Measurements from ENCODE around the gene EPN1. TPM values are rescaled to one million over a fixed set of nuclear protein-coding genes. Genes with fewer than 3 reads are reported as not detected.

EPN1 gene
- total RNA-seq = 10 to 100 TPM; 39.0 to 40.5 TPM
- 38.2 TPM for polyA plus RNA-seq (2013, experiment 1 of 2)
- polyA plus RNA-seq (2013, experiment 2 of 2) = 37.3 TPM
- 21.7 to 135 (median 41.7) reads per million in 172 experiments for total RNA-seq

GRCh38 chr19:55674841-55675660, at the start of gene EPN1:
TSS of gene EPN1 (plus strand) at chr19:55675226. CDS start at chr19:55678628, 3,402 bp downstream.
- no peaks in the 10 kb centered on the region for H3K9me3 Mint-ChIP-seq
- no peaks in the 10 kb centered on the region for H3K9me3 ChIP-seq (ENCODE audit: control insufficient read depth in 1 of 2, insufficient read depth in 1 of 2, low read length in 2 of 2)
- H3K4me1 Mint-ChIP-seq (ENCODE audit: low read depth) = peaks cover 50% of the 10 kb centered on the region
- peak within 1 kb of the TSS; percentile 95 for H3K4me3 Mint-ChIP-seq
- peak within 1 kb of the TSS; percentile 73 for H3K4me3 ChIP-seq (ENCODE audit: low read length)
- peaks cover 59% of the 10 kb centered on the region for H3K4me1 ChIP-seq (ENCODE audit: insufficient read depth, low read length)
- TF ChIP-seq, protein P1, sequence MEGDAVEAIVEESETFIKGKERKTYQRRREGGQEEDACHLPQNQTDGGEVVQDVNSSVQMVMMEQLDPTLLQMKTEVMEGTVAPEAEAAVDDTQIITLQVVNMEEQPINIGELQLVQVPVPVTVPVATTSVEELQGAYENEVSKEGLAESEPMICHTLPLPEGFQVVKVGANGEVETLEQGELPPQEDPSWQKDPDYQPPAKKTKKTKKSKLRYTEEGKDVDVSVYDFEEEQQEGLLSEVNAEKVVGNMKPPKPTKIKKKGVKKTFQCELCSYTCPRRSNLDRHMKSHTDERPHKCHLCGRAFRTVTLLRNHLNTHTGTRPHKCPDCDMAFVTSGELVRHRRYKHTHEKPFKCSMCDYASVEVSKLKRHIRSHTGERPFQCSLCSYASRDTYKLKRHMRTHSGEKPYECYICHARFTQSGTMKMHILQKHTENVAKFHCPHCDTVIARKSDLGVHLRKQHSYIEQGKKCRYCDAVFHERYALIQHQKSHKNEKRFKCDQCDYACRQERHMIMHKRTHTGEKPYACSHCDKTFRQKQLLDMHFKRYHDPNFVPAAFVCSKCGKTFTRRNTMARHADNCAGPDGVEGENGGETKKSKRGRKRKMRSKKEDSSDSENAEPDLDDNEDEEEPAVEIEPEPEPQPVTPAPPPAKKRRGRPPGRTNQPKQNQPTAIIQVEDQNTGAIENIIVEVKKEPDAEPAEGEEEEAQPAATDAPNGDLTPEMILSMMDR (IDR thresholded peaks at IDR 0.05) = no peak
- intact Hi-C loops (cut with DNase I, micrococcal nuclease) = loop anchor here (1.0 to 10.0 kb wide), 3 partner anchors 20 to 640 kb away; partner anchors contain the start of genes U2AF2 (in 2 of the 2) and ZSCAN5A (in 1 of the 2)
- ATAC-seq (ENCODE audit: poor library complexity) (peak; percentile 92), DNase-seq (peak; percentile 95 to 99 (median 97))
- peaks cover 79% of the 10 kb centered on the region for H3K36me3 Mint-ChIP-seq (ENCODE audit: low read depth)
- ChIA-PET POLR2A (interaction anchor here (0.7 to 1.2 kb wide), 3 partner anchors 11 to 21 kb away, joined by 3 to 4 read pairs (median 3); partner anchors contain the start of gene U2AF2), CTCF (no interaction called here)
- H3K27ac ChIP-seq (ENCODE audit: low read depth in 1 of 2, low read length in 2 of 2) = peak within 1 kb of the TSS; percentile 69 to 89
- H3K27me3 ChIP-seq (ENCODE audit: control insufficient read depth in 1 of 2, insufficient read depth in 2 of 2, low read length in 2 of 2) = no peaks in the 10 kb centered on the region
- peaks cover 52% of the 10 kb centered on the region for H3K36me3 ChIP-seq (ENCODE audit: insufficient read depth, low read length)
- peak within 1 kb of the TSS; percentile 90 for H3K27ac Mint-ChIP-seq
- no peaks in the 10 kb centered on the region for H3K27me3 Mint-ChIP-seq

- DNase-seq (peak in 11 of 14 experiments; percentile 36 to 93 (median 47)), ATAC-seq (ENCODE audit: poor library complexity) (peak; percentile 59)
- peaks cover 39% of the 10 kb centered on the region for H3K4me1 Mint-ChIP-seq (ENCODE audit: low read depth)
- Histone ChIP-seq H3K27me3 (ENCODE audit: control insufficient read depth in 1 of 2, insufficient read depth in 2 of 2, low read length in 2 of 2) (no peaks in the 10 kb centered on the region), H3K9me3 (ENCODE audit: control insufficient read depth in 1 of 2, insufficient read depth in 1 of 2, low read length in 2 of 2) (no peaks in the 10 kb centered on the region), H3K4me1 (ENCODE audit: insufficient read depth, low read length) (peaks cover 45% of the 10 kb centered on the region), H3K36me3 (ENCODE audit: insufficient read depth, low read length) (peaks cover 5% of the 10 kb centered on the region), H3K4me3 (ENCODE audit: low read length) (peak overlapping the region; percentile 17), H3K27ac (ENCODE audit: low read depth in 1 of 2, low read length in 2 of 2) (peak overlapping the region; percentile 63 to 64)
- CTCF ChIA-PET = interaction anchor here (1.0 to 5.4 kb wide), 6 partner anchors 13 to 122 kb away, joined by 3 to 60 read pairs (median 12); partner anchors contain the start of genes FIZ1 and ZNF865
- TF ChIP-seq, protein P1 (IDR thresholded peaks at IDR 0.05) = no peak
- H3K9me3 Mint-ChIP-seq = no peaks in the 10 kb centered on the region
- H3K27me3 Mint-ChIP-seq = no peaks in the 10 kb centered on the region
- peak overlapping the region; percentile 92 for H3K27ac Mint-ChIP-seq
- H3K36me3 Mint-ChIP-seq (ENCODE audit: low read depth) = peaks cover 17% of the 10 kb centered on the region
- POLR2A ChIA-PET = interaction anchor here (0.7 to 4.8 kb wide), 14 partner anchors 7 to 509 kb away, joined by 3 to 50 read pairs (median 8); partner anchors contain the start of genes FIZ1, PPP1R12C, U2AF2 and ZNF524
- intact Hi-C loops (cut with DNase I, micrococcal nuclease) = no loop called here
- peak overlapping the region; percentile 90 for H3K4me3 Mint-ChIP-seq
Measured at GRCh38 chr19:55626350-55626749, 48.7 kb upstream of the EPN1 start.

GRCh38 chr19:55632463-55632834, 42.6 kb upstream of the EPN1 start:
- Histone ChIP-seq H3K9me3 (ENCODE audit: control insufficient read depth in 1 of 2, insufficient read depth in 1 of 2, low read length in 2 of 2) (no peaks in the 10 kb centered on the region), H3K27me3 (ENCODE audit: control insufficient read depth in 1 of 2, insufficient read depth in 2 of 2, low read length in 2 of 2) (no peaks in the 10 kb centered on the region), H3K27ac (ENCODE audit: low read depth in 1 of 2, low read length in 2 of 2) (no peak overlapping the region), H3K36me3 (ENCODE audit: insufficient read depth, low read length) (no peaks in the 10 kb centered on the region), H3K4me1 (ENCODE audit: insufficient read depth, low read length) (peaks cover 49% of the 10 kb centered on the region), H3K4me3 (ENCODE audit: low read length) (no peak overlapping the region)
- H3K4me3 Mint-ChIP-seq = peak overlapping the region; percentile 83
- peaks cover 25% of the 10 kb centered on the region for H3K36me3 Mint-ChIP-seq (ENCODE audit: low read depth)
- DNase-seq = peak; percentile 62 to 95 (median 87)
- H3K27me3 Mint-ChIP-seq = no peaks in the 10 kb centered on the region
- peak overlapping the region; percentile 55 for H3K27ac Mint-ChIP-seq
- intact Hi-C loops (cut with DNase I, micrococcal nuclease) = loop anchor here (1.0 to 10.0 kb wide), 7 partner anchors 8 to 490 kb away; partner anchors contain the start of genes PPP6R1 (in 2 of the 2) and UBE2S (in 1 of the 2)
- H3K9me3 Mint-ChIP-seq = no peaks in the 10 kb centered on the region
- TF ChIP-seq, protein P1 (IDR thresholded peaks at IDR 0.05) = peak; percentile 65
- peak; percentile 43 for ATAC-seq (ENCODE audit: poor library complexity)
- ChIA-PET CTCF (interaction anchor here (0.6 to 4.0 kb wide), 17 partner anchors 9 to 177 kb away, joined by 3 to 48 read pairs (median 9); partner anchors contain the start of genes CCDC106, FIZ1, ZNF524 and ZNF579), POLR2A (interaction anchor here (1.0 to 3.6 kb wide), 14 partner anchors 7 to 379 kb away, joined by 3 to 46 read pairs (median 6); partner anchors contain the start of genes CCDC106, FIZ1, U2AF2 and ZNF524)
- H3K4me1 Mint-ChIP-seq (ENCODE audit: low read depth) = peaks cover 45% of the 10 kb centered on the region

Measured in CD4-positive, alpha-beta T cell (primary cell).